Transverse colon (tissue), 4 donors: ENCODE measurements around the gene ANKRD40CL.

Source experiments
- CTCF ChIP-seq, 5 experiments: fragments of 200-600 bp in 3 of 5; fragments of 450-650 bp in 2 of 5; sonication (generic) in 3 of 5; IDR thresholded peaks; 1 replicate in 2 of 5; 2 replicates in 3 of 5; pipeline ENCODE4 v1.5.1; 2016 to 2017; ENCODE audit warnings: antibody characterized with exemption in 5 of 5, inconsistent platforms in 3 of 5, mild to moderate bottlenecking in 2 of 5, moderate library complexity in 1 of 5
- POLR2A ChIP-seq: fragments of 450-650 bp; IDR thresholded peaks from one replicate; pipeline ENCODE4 v1.6.1; 2016; ENCODE audit warnings: antibody characterized with exemption, mild to moderate bottlenecking, moderate library complexity
- POLR2AphosphoS5 ChIP-seq, 3 donors: sonication (generic); formaldehyde crosslinking; IDR thresholded peaks; one replicate each; pipeline ENCODE4 v1.6.1; 2016; ENCODE audit warnings: antibody characterized with exemption in 3 of 3

GRCh38 chr17:50749245-50749644 lies 18.1 kb downstream of the ANKRD40CL start:
- no peak for TF ChIP-seq CTCF (IDR thresholded peaks at IDR 0.05)
- TF ChIP-seq POLR2A = no peak
- no peak for TF ChIP-seq POLR2AphosphoS5 (IDR thresholded peaks at IDR 0.05)
